ENCODE measurements around the gene INPP5E. TPM values are rescaled to one million over a fixed set of nuclear protein-coding genes. Genes with fewer than 3 reads are reported as not detected.

The INPP5E gene
- total and polyA plus RNA-seq, 12 donors, result 2.3 to 27.1 (median 10.5) TPM

DNA sequence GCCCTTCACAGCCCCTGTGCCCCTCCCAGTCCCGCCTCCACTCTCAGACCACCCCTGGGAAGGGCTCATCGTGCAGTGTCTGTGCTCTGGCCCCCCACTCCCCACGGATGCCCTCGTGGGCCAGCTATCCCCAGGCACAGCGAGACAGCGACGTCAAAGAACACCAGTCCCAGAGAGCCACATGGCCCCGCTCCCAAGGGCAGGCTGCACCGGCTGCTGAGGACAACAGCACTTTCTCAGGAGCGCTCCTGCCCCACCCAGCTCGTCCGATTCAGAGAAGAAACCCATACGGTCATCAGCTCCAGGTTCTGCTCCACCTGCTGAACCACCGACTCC, 34.9 kb downstream of the INPP5E start:
- no peaks in the 10 kb centered on the region for H3K27me3 ChIP-seq
- H3K36me3 ChIP-seq (replicated peaks in 1 of 2), result peaks cover 0 to 40% of the 10 kb centered on the region in 2 donors
- no peak overlapping the region for H3K4me3 ChIP-seq
- H3K9me3 ChIP-seq (replicated peaks in 1 of 3), result no peaks in the 10 kb centered on the region
- peaks cover 7 to 13% of the 10 kb centered on the region in 2 donors for H3K4me1 ChIP-seq (replicated peaks in 1 of 2)
- TF ChIP-seq, protein P1, sequence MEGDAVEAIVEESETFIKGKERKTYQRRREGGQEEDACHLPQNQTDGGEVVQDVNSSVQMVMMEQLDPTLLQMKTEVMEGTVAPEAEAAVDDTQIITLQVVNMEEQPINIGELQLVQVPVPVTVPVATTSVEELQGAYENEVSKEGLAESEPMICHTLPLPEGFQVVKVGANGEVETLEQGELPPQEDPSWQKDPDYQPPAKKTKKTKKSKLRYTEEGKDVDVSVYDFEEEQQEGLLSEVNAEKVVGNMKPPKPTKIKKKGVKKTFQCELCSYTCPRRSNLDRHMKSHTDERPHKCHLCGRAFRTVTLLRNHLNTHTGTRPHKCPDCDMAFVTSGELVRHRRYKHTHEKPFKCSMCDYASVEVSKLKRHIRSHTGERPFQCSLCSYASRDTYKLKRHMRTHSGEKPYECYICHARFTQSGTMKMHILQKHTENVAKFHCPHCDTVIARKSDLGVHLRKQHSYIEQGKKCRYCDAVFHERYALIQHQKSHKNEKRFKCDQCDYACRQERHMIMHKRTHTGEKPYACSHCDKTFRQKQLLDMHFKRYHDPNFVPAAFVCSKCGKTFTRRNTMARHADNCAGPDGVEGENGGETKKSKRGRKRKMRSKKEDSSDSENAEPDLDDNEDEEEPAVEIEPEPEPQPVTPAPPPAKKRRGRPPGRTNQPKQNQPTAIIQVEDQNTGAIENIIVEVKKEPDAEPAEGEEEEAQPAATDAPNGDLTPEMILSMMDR (IDR thresholded peaks at IDR 0.05), result no peak
- TF ChIP-seq POLR2A (IDR thresholded peaks at IDR 0.05), result no peak
- 78 to 92% (median 84%) methylated on average over 7 to 14 of the region's 14 CpGs for WGBS, 4 donors
- no peak for DNase-seq
- intact Hi-C loops (cut with DNase I), result loop anchor here (5.0 kb wide), 1 partner anchor 67 kb away; no protein-coding TSS in a partner anchor
- no peak overlapping the region for H3K27ac ChIP-seq

DNA sequence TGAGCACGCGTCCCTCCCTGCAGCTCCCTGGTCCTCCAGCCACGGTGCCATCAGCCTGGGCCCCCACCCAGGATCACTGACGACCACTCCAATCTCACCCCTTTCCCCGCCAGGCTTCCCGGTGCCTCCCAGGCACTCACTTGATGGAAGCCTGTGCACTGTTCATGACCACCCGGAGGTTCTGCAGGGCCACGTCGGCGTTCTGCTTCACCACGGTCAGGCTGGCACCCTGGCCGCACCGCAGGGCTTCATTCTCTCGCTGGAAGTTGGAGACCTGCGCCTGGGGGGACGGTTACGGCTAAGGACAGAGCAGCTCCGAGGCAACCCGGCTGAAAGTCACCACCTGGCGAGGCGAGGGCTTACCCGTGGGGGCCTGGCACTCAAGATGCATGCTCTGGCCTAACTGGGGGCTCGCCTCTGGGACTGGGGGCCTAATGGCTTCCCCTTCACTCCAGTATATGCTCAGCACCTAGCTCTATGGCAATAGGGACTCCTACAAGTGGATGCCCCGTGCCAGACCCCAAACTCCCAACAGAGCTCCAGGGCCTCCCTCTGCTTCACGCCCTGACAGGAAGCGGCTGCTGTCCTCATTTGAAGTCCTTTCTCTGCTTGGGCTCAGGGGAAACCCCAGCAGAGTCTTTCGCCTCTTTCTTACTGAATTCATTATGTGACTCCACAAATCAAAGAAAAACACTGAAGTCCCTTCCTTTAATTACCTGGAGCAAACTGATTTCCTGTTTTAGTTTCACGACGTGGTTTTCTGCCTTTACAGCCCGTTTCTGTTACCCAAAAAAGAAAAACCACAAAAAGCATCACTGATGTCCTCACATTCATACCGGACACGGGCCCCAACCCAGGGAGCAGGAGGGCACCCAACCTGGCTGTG, 35.5 kb downstream of the INPP5E start:
- Histone ChIP-seq H3K4me3 (no peak overlapping the region), H3K4me1 (replicated peaks in 1 of 2) (peaks cover 3 to 10% of the 10 kb centered on the region in 2 donors), H3K36me3 (replicated peaks in 1 of 2) (peaks cover 0 to 40% of the 10 kb centered on the region in 2 donors), H3K27ac (no peak overlapping the region), H3K9me3 (replicated peaks in 1 of 3) (no peaks in the 10 kb centered on the region), H3K27me3 (no peaks in the 10 kb centered on the region)
- no peak for DNase-seq
- no peak for TF ChIP-seq POLR2A (IDR thresholded peaks at IDR 0.05)
- TF ChIP-seq, protein P1 (IDR thresholded peaks at IDR 0.05), result no peak
- WGBS, 4 donors, result 85 to 92% (median 87%) methylated on average over 12 to 32 of the region's 32 CpGs
- intact Hi-C loops (cut with DNase I), result loop anchor here (5.0 kb wide), 1 partner anchor 67 kb away; no protein-coding TSS in a partner anchor

DNA sequence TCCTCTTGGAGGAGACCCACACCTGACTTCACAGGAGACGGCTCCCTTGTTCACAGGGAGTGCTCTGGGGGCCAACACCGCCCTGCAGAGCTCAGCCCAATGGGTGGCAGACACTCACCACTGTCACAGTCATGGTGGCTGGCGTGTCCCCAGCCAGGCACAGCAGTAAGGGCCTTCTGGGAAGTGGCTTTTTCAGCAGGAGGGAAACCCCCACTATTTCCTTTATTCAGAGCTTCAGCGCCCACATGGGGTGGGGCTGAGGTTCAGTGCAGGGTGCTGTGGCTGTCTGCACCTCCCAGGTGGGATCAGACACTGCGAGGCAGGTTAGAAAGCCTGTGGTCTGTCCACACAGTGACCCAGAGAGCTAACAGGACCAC, 36.1 kb downstream of the INPP5E start:
- intact Hi-C loops (cut with DNase I), result loop anchor here (5.0 kb wide), 1 partner anchor 66 kb away; no protein-coding TSS in a partner anchor
- DNase-seq, result no peak
- 60 to 96% (median 90%) methylated on average over 1 to 5 of the region's 5 CpGs for WGBS, 4 donors
- no peak overlapping the region for H3K27ac ChIP-seq
- H3K4me1 ChIP-seq (replicated peaks in 1 of 2), result peaks cover 9 to 15% of the 10 kb centered on the region in 2 donors
- H3K27me3 ChIP-seq, result no peaks in the 10 kb centered on the region
- H3K36me3 ChIP-seq (replicated peaks in 1 of 2), result peaks cover 0 to 40% of the 10 kb centered on the region in 2 donors
- no peak overlapping the region for H3K4me3 ChIP-seq
- H3K9me3 ChIP-seq (replicated peaks in 1 of 3), result no peaks in the 10 kb centered on the region
- no peak for TF ChIP-seq POLR2A (IDR thresholded peaks at IDR 0.05)

DNA sequence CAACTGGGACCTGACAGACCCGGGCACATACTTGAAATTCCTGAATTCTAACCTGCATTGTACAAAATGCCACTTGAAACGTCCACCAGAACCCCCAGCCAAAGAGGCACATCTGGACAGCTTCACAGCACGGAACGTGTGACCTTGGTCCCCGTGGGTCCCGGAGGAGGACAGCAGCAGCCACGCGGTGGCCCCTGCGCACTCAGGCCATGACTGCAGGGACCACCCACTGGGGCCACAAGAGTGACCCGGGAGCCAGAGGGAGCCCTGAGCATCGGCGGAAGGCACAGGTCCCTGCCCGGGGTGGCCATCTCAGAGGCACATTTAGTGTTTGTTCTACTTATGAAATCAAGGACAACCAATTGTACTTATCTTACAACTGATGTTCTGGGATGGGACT, 37.6 kb downstream of the INPP5E start:
- H3K4me3 ChIP-seq, result no peak overlapping the region
- intact Hi-C loops (cut with DNase I), result loop anchor here (5.0 kb wide), 1 partner anchor 65 kb away; no protein-coding TSS in a partner anchor
- no peak for DNase-seq
- H3K9me3 ChIP-seq (replicated peaks in 1 of 3), result no peaks in the 10 kb centered on the region
- H3K27ac ChIP-seq, result no peak overlapping the region
- peaks cover 0 to 33% of the 10 kb centered on the region in 2 donors for H3K36me3 ChIP-seq (replicated peaks in 1 of 2)
- peaks cover 9 to 17% of the 10 kb centered on the region in 2 donors for H3K4me1 ChIP-seq (replicated peaks in 1 of 2)
- TF ChIP-seq, protein P1 (IDR thresholded peaks at IDR 0.05), result no peak
- no peak for TF ChIP-seq POLR2A (IDR thresholded peaks at IDR 0.05)
- H3K27me3 ChIP-seq, result no peaks in the 10 kb centered on the region
- 60 to 65% (median 62%) methylated on average over 11 to 13 of the region's 13 CpGs for WGBS, 4 donors

All from adrenal gland (tissue), 12 donors.